HepG2 (cell line): ENCODE data around the gene POU2F2.
"Not testable (repeated sequence)": the region's sequence is repeated elsewhere in the genome, so short reads cannot be mapped to it uniquely, and the experiment has no call there.

Experiments
- HHEX ChIP-seq: IDR thresholded peaks from 2 replicates; pipeline ENCODE4 v1.6.1; 2016; ENCODE audit warnings: control low read depth
- HMG20A ChIP-seq: IDR thresholded peaks from 2 replicates; pipeline ENCODE4 v1.6.1; 2016; ENCODE audit warnings: borderline replicate concordance
- NFRKB ChIP-seq: fragments of 450-650 bp; IDR thresholded peaks from 2 replicates; pipeline ENCODE4 v1.6.1; 2017
- NFYB ChIP-seq: sonication (generic); formaldehyde crosslinking; IDR thresholded peaks from 2 replicates; pipeline ENCODE4 v1.4.0; 2020; ENCODE audit warnings: missing genetic modification reagents
- NR1H2 ChIP-seq: sonication (generic); formaldehyde crosslinking; IDR thresholded peaks from 2 replicates; pipeline ENCODE4 v1.8.1; 2022; ENCODE audit warnings: low read depth, missing genetic modification reagents, borderline replicate concordance
- YY1 ChIP-seq: IDR thresholded peaks from 2 replicates; pipeline ENCODE4 v1.6.1; 2011; ENCODE audit warnings: low read length, low read depth, moderate library complexity, mild to moderate bottlenecking; ENCODE audit not compliant: insufficient read depth, insufficient replicate concordance
- ZFX ChIP-seq: sonication (generic); formaldehyde crosslinking; IDR thresholded peaks from 2 replicates; pipeline ENCODE4 v1.4.0; 2020; ENCODE audit warnings: mild to moderate bottlenecking, low read depth, missing genetic modification reagents, moderate library complexity
- ZNF354B ChIP-seq: sonication (generic); formaldehyde crosslinking; IDR thresholded peaks from 2 replicates; pipeline ENCODE4 v1.8.0; 2022; ENCODE audit warnings: mild to moderate bottlenecking, missing genetic modification reagents
- ZNF430 ChIP-seq: sonication (generic); formaldehyde crosslinking; IDR thresholded peaks from 2 replicates; pipeline ENCODE4 v1.9.0; 2021; ENCODE audit warnings: mild to moderate bottlenecking, missing genetic modification reagents
- ZNF772 ChIP-seq: sonication (generic); formaldehyde crosslinking; IDR thresholded peaks from 2 replicates; pipeline ENCODE4 v1.5.0; 2020; ENCODE audit warnings: mild to moderate bottlenecking, missing genetic modification reagents
- TF ChIP-seq, protein P1 (sequence below): IDR thresholded peaks from 2 replicates; pipeline ENCODE4 v1.6.1; 2012; ENCODE audit warnings: inconsistent platforms
- TF ChIP-seq, protein P2 (sequence below): sonication (generic); formaldehyde crosslinking; IDR thresholded peaks from 2 replicates; pipeline ENCODE4 v1.5.0; 2020; ENCODE audit warnings: mild to moderate bottlenecking, missing genetic modification reagents, moderate library complexity
- TF ChIP-seq, protein P3 (sequence below): sonication (generic); formaldehyde crosslinking; IDR thresholded peaks from 2 replicates; pipeline ENCODE4; 2020; ENCODE audit warnings: missing genetic modification reagents, mild to moderate bottlenecking, borderline replicate concordance

DNA sequence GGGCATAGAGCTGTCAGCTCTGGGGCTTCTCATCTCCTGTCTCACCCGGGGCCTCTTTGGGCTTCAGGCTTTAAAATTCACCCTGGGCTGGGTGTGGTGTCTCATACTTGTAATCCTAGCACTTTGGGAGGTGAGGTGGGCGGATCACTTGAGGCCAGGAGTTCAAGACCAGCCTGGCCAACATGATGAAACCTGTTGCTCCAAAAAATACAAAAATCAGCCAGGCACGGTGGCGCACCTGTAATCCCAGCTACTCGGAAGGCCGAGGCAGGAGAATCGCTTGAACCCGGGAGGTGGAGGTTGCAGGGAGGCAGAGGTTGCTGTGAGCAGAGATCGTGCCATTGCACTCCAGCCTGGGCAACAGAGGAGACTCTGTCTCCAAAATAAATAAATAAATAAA lies 91.8 kb downstream of the POU2F2 start:
- not testable (repeated sequence) for TF ChIP-seq ZNF430 (CRISPR knock-in tag); YY1; ZFX; ZNF354B (CRISPR knock-in tag); HHEX (CRISPR knock-in tag); NFRKB; ZNF772 (CRISPR knock-in tag); HMG20A (CRISPR knock-in tag); NFYB (CRISPR knock-in tag); NR1H2 (CRISPR knock-in tag)
- TF ChIP-seq, protein P1, sequence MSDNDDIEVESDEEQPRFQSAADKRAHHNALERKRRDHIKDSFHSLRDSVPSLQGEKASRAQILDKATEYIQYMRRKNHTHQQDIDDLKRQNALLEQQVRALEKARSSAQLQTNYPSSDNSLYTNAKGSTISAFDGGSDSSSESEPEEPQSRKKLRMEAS, result not testable (repeated sequence)
- TF ChIP-seq, protein P2, sequence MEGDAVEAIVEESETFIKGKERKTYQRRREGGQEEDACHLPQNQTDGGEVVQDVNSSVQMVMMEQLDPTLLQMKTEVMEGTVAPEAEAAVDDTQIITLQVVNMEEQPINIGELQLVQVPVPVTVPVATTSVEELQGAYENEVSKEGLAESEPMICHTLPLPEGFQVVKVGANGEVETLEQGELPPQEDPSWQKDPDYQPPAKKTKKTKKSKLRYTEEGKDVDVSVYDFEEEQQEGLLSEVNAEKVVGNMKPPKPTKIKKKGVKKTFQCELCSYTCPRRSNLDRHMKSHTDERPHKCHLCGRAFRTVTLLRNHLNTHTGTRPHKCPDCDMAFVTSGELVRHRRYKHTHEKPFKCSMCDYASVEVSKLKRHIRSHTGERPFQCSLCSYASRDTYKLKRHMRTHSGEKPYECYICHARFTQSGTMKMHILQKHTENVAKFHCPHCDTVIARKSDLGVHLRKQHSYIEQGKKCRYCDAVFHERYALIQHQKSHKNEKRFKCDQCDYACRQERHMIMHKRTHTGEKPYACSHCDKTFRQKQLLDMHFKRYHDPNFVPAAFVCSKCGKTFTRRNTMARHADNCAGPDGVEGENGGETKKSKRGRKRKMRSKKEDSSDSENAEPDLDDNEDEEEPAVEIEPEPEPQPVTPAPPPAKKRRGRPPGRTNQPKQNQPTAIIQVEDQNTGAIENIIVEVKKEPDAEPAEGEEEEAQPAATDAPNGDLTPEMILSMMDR, result not testable (repeated sequence)
- TF ChIP-seq, protein P3, sequence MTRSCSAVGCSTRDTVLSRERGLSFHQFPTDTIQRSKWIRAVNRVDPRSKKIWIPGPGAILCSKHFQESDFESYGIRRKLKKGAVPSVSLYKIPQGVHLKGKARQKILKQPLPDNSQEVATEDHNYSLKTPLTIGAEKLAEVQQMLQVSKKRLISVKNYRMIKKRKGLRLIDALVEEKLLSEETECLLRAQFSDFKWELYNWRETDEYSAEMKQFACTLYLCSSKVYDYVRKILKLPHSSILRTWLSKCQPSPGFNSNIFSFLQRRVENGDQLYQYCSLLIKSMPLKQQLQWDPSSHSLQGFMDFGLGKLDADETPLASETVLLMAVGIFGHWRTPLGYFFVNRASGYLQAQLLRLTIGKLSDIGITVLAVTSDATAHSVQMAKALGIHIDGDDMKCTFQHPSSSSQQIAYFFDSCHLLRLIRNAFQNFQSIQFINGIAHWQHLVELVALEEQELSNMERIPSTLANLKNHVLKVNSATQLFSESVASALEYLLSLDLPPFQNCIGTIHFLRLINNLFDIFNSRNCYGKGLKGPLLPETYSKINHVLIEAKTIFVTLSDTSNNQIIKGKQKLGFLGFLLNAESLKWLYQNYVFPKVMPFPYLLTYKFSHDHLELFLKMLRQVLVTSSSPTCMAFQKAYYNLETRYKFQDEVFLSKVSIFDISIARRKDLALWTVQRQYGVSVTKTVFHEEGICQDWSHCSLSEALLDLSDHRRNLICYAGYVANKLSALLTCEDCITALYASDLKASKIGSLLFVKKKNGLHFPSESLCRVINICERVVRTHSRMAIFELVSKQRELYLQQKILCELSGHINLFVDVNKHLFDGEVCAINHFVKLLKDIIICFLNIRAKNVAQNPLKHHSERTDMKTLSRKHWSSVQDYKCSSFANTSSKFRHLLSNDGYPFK (CRISPR knock-in tag), result not testable (repeated sequence)
